Progenitor cell of endocrine pancreas (in vitro differentiated cells): ENCODE results near the gene SMIM34. TPM values are rescaled to one million over a fixed set of nuclear protein-coding genes. Genes with fewer than 3 reads are reported as not detected.

Experiments used
- DNase-seq: peaks from one replicate; pipeline ENCODE4 v3.0.0; 2021; ENCODE audit warnings: low spot score; ENCODE audit not compliant: unreplicated experiment
- H3K27ac Mint-ChIP-seq: 2 replicates; pipeline ENCODE4 v1.8.0; 2021; ENCODE audit warnings: mild to moderate bottlenecking, moderate library complexity, mixed read lengths
- H3K27me3 Mint-ChIP-seq: 2 replicates; pipeline ENCODE4 v1.8.0; 2021; ENCODE audit warnings: mixed read lengths
- H3K36me3 Mint-ChIP-seq: 2 replicates; pipeline ENCODE4 v1.8.0; 2022; ENCODE audit warnings: mixed read lengths; ENCODE audit not compliant: insufficient read depth
- H3K4me1 Mint-ChIP-seq: 2 replicates; pipeline ENCODE4 v1.8.0; 2021; ENCODE audit warnings: low read depth, mixed read lengths
- H3K4me3 Mint-ChIP-seq: 2 replicates; pipeline ENCODE4 v1.8.0; 2021; ENCODE audit warnings: low read depth, mild to moderate bottlenecking, moderate library complexity, mixed read lengths
- H3K9me3 Mint-ChIP-seq: 2 replicates; pipeline ENCODE4 v1.8.0; 2021; ENCODE audit warnings: low read depth, mixed read lengths
- CTCF ChIP-seq: fragments of 200-600 bp; sonication (generic); IDR thresholded peaks from one replicate; pipeline ENCODE4 v1.5.0; 2021; ENCODE audit warnings: antibody characterized with exemption, mild to moderate bottlenecking; ENCODE audit not compliant: unreplicated experiment
- total RNA-seq: library from RNA; stranded (reverse); gene quantifications from 2 replicates; pipeline ENCODE4 v1.2.1, GENCODE V29; 2021

Gene SMIM34
- total RNA-seq, 1 donor from 2014 or later = not detected

GRCh38 chr21:34369741-34370140 is 54.0 kb downstream of the SMIM34 start:
- no peaks in the 10 kb centered on the region for H3K27me3 Mint-ChIP-seq
- no peak for DNase-seq
- no peak overlapping the region for H3K4me3 Mint-ChIP-seq
- H3K36me3 Mint-ChIP-seq = no peaks in the 10 kb centered on the region
- H3K27ac Mint-ChIP-seq = no peak overlapping the region
- H3K4me1 Mint-ChIP-seq = peaks cover 15% of the 10 kb centered on the region
- H3K9me3 Mint-ChIP-seq = no peaks in the 10 kb centered on the region
- TF ChIP-seq CTCF = no peak

Other genes starting within 250 kb of the SMIM34 start
- 0.55 and 0.58 TPM in 2 replicates for gene KCNE2, start 59.9 kb downstream of the SMIM34 start, total RNA-seq
- gene SMIM11, start 48.4 kb downstream of the SMIM34 start, total RNA-seq = 5.9 and 22.7 TPM in 2 replicates
- 0.31 and 0.53 TPM in 2 replicates for gene KCNE1, start 88.3 kb upstream of the SMIM34 start, total RNA-seq
- gene RCAN1, start 191.2 kb upstream of the SMIM34 start, total RNA-seq = 11.6 and 14.2 TPM in 2 replicates
- 14.1 and 16.3 TPM in 2 replicates for gene CLIC6, start 245.0 kb upstream of the SMIM34 start, total RNA-seq